ENCODE measurements around the gene MANBA.

The MANBA gene

GRCh38 chr4:102780476-102781144, 19.8 kb upstream of the MANBA start (continued):
- TF ChIP-seq TSHZ1 (tag by site-specific recombination; IDR thresholded peaks at IDR 0.05; ENCODE audit: borderline replicate concordance), result peak; percentile 82; the same call in 1 of the 2 replicates
- no peak for TF ChIP-seq ZNF416 (tag by site-specific recombination; IDR thresholded peaks at IDR 0.05)
- peak; percentile 57; the same call in 1 of the 2 replicates for TF ChIP-seq ZNF558 (tag by site-specific recombination; IDR thresholded peaks at IDR 0.05)
- peak; percentile 83; the same call in 1 of the 2 replicates for TF ChIP-seq ZNF639 (tag by site-specific recombination; IDR thresholded peaks at IDR 0.05)
- no peak for TF ChIP-seq ZNF132 (tag by site-specific recombination; IDR thresholded peaks at IDR 0.05; ENCODE audit: borderline replicate concordance)
- 0 out of 2 replicates have a peak, but pooled peaks have one; percentile 39 for TF ChIP-seq ZNF792 (tag by site-specific recombination; IDR thresholded peaks at IDR 0.05)
- no peak for TF ChIP-seq KLF9 (tag by site-specific recombination; IDR thresholded peaks at IDR 0.05; ENCODE audit: low read depth)
- no peak for TF ChIP-seq ZNF239 (tag by site-specific recombination; IDR thresholded peaks at IDR 0.05)
- no peak for TF ChIP-seq ZNF341 (tag by site-specific recombination; IDR thresholded peaks at IDR 0.05; ENCODE audit: low read depth)
- no peak for TF ChIP-seq ZNF76 (tag by site-specific recombination; IDR thresholded peaks at IDR 0.05; ENCODE audit: borderline replicate concordance, low read depth)
- no peak for TF ChIP-seq ZNF112 (tag by site-specific recombination; IDR thresholded peaks at IDR 0.05)
- 0 out of 2 replicates have a peak, but pooled peaks have one; percentile 48 for TF ChIP-seq ZFP69B (tag by site-specific recombination; IDR thresholded peaks at IDR 0.05)
- TF ChIP-seq ZNF658 (tag by site-specific recombination; IDR thresholded peaks at IDR 0.05), result no peak
- TF ChIP-seq SP7 (tag by site-specific recombination; IDR thresholded peaks at IDR 0.05), result peak; percentile 93
- no peak for TF ChIP-seq ZNF174 (tag by site-specific recombination; IDR thresholded peaks at IDR 0.05)
- no peak for TF ChIP-seq ZNF544 (tag by site-specific recombination; IDR thresholded peaks at IDR 0.05)
- TF ChIP-seq ZNF510 (tag by site-specific recombination; IDR thresholded peaks at IDR 0.05; ENCODE audit: insufficient replicate concordance), result no peak
- no peak for TF ChIP-seq ZNF214 (tag by site-specific recombination; IDR thresholded peaks at IDR 0.05; ENCODE audit: borderline replicate concordance)
- TF ChIP-seq ZNF571 (tag by site-specific recombination; IDR thresholded peaks at IDR 0.05), result no peak
- TF ChIP-seq SP3 (tag by site-specific recombination; IDR thresholded peaks at IDR 0.05), result peak; percentile 25; the same call in 1 of the 2 replicates
- TF ChIP-seq ZNF302 (tag by site-specific recombination; IDR thresholded peaks at IDR 0.05; ENCODE audit: low read depth), result no peak
- no peak for TF ChIP-seq ZNF488 (tag by site-specific recombination; IDR thresholded peaks at IDR 0.05)
- TF ChIP-seq INSM2 (tag by site-specific recombination; IDR thresholded peaks at IDR 0.05), result peak; percentile 80; the same call in 1 of the 2 replicates
- TF ChIP-seq ATF2 (tag by site-specific recombination; IDR thresholded peaks at IDR 0.05; ENCODE audit: low read depth), result no peak
- TF ChIP-seq TCF7L2 (IDR thresholded peaks at IDR 0.05; ENCODE audit: borderline replicate concordance, low read depth, low read length), result no peak
- TF ChIP-seq ZNF221 (tag by site-specific recombination; IDR thresholded peaks at IDR 0.05; ENCODE audit: borderline replicate concordance), result no peak
- no peak for TF ChIP-seq ZNF585B (tag by site-specific recombination; IDR thresholded peaks at IDR 0.05)
- TF ChIP-seq ZNF266 (tag by site-specific recombination; IDR thresholded peaks at IDR 0.05; ENCODE audit: low read depth), result no peak
- TF ChIP-seq PBX3 (CRISPR knock-in tag; IDR thresholded peaks at IDR 0.05), result no peak
- no peak for TF ChIP-seq GLIS2 (tag by site-specific recombination; IDR thresholded peaks at IDR 0.05)
